HL-60 (cell line): ENCODE results near the gene EPS8.

Experiments used
- DNase-seq, 2 experiments: peaks; one replicate each; pipeline ENCODE4 v3.0.0-alpha.2; 2010 to 2020; ENCODE audit warnings: low read depth in 1 of 2, low spot score in 1 of 2
- H3K27ac ChIP-seq: fragments of 250-450 bp; sonication (Bioruptor Pico); replicated peaks from 2 replicates; pipeline ENCODE4 v1.5.1; 2020; ENCODE audit warnings: mild to moderate bottlenecking, moderate library complexity
- H3K27me3 ChIP-seq: fragments of 250-450 bp; sonication (Bioruptor Pico); 2 replicates; pipeline ENCODE4 v1.5.1; 2021; ENCODE audit warnings: mild to moderate bottlenecking, moderate library complexity; ENCODE audit not compliant: insufficient read depth, poor library complexity, severe bottlenecking
- H3K4me3 ChIP-seq: replicated peaks from 2 replicates; pipeline ENCODE4 v1.5.1; 2011; ENCODE audit warnings: mild to moderate bottlenecking, control low read depth, low read length; ENCODE audit not compliant: insufficient read depth
- GABPA ChIP-seq: IDR thresholded peaks from 2 replicates; pipeline ENCODE4 v1.6.1; 2012; ENCODE audit warnings: low read depth
- POLR2AphosphoS5 ChIP-seq: IDR thresholded peaks from 2 replicates; pipeline ENCODE4 v1.6.1; 2012; ENCODE audit warnings: low read depth
- REST ChIP-seq: IDR thresholded peaks from 2 replicates; pipeline ENCODE4 v1.6.1; 2012; ENCODE audit warnings: low read depth; ENCODE audit not compliant: insufficient replicate concordance
- SPI1 ChIP-seq: IDR thresholded peaks from 2 replicates; pipeline ENCODE4 v1.6.1; 2012; ENCODE audit warnings: low read depth, mild to moderate bottlenecking, borderline replicate concordance
- TF ChIP-seq, protein P1 (sequence below): IDR thresholded peaks from one replicate; pipeline ENCODE4 v1.5.1; 2011; ENCODE audit warnings: low read length, control low read depth, inconsistent platforms; ENCODE audit not compliant: insufficient read depth

Gene EPS8

DNA sequence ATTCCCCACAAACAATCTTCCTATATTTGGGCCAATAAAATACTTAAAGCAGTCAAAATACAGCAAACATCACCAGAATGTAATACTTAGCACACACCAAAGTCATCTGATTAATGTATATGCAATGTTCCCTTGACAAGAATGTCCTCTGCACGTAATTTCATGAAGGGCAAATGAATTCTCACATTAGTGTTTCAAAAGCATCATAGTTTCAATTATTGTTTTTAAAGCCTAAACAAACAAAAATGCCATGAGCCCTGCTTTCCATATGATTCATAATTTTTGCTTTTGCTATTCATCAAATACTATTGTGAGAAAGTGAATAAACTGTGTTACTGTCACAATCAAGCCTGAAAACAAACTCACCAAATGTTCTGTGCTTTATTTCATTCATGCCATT lies 156.0 kb downstream of the EPS8 start:
- Histone ChIP-seq H3K27me3 (peaks cover 3% of the 10 kb centered on the region), H3K4me3 (no peak overlapping the region), H3K27ac (no peak overlapping the region)
- TF ChIP-seq REST = no peak
- TF ChIP-seq POLR2AphosphoS5 = no peak
- no peak for TF ChIP-seq SPI1
- TF ChIP-seq, protein P1, sequence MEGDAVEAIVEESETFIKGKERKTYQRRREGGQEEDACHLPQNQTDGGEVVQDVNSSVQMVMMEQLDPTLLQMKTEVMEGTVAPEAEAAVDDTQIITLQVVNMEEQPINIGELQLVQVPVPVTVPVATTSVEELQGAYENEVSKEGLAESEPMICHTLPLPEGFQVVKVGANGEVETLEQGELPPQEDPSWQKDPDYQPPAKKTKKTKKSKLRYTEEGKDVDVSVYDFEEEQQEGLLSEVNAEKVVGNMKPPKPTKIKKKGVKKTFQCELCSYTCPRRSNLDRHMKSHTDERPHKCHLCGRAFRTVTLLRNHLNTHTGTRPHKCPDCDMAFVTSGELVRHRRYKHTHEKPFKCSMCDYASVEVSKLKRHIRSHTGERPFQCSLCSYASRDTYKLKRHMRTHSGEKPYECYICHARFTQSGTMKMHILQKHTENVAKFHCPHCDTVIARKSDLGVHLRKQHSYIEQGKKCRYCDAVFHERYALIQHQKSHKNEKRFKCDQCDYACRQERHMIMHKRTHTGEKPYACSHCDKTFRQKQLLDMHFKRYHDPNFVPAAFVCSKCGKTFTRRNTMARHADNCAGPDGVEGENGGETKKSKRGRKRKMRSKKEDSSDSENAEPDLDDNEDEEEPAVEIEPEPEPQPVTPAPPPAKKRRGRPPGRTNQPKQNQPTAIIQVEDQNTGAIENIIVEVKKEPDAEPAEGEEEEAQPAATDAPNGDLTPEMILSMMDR = no peak
- TF ChIP-seq GABPA = no peak
- DNase-seq = no peak

DNA sequence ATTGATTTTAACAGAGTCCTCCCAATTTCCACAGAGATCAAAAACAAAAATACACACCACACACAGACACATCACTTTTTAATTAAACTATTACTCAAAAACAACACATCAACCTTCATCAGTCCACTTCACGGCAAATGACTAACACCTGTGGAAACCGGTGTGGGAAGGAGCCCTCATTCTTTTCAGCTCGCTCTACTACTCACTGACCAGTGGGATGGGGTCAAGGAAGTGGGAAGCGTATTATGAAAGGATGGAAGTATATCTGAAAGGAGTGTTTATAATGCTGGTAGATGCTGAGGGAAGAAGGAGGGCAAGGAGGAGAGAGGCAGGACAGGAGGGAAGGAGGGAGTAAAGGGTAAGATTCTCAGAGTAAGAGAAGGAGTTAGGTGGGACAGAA lies 156.5 kb downstream of the EPS8 start:
- no peak for DNase-seq

DNA sequence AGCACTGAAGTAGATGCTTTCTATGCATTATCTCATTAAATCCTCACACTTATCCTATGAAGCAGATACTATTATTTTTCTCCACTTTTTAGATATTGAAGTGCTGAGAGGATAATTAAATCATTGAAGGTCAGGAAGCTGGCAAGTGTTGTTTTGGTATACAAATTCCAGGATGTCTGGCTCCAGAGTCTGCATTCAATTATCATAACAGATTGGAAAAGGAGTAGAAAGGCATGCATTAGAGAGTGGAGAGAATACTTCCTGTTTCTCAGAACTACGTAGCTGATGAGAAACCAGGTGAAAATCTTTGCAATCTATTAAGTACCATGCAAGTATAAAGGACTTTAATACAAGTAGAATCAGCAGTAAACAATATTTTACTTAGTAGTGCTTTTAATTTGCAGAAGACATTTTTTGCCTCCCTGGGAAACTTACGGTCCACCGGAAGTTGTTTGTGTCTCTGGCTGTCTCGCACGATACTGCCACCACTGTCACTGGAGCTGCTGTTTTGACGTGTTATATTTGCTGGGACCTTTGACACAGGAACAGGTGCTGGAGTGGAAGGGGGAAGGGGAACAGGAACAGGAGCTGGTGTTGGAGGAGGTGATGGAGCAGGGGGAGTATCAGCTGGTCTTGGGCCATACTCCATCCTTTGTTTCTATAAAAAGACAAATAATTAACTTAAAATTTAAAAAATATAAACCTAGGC lies 158.0 kb downstream of the EPS8 start:
- TF ChIP-seq, protein P1 = no peak
- TF ChIP-seq POLR2AphosphoS5 (no peak), GABPA (peak; percentile 43), SPI1 (no peak)
- Histone ChIP-seq H3K27me3 (peaks cover 3% of the 10 kb centered on the region), H3K4me3 (peak overlapping the region; percentile 25), H3K27ac (no peak overlapping the region)
- DNase-seq = peak; percentile 16 to 36

More for the DNA sequence above, 156.5 kb downstream of the EPS8 start:
- H3K27me3 ChIP-seq = peaks cover 3% of the 10 kb centered on the region
- H3K27ac ChIP-seq = no peak overlapping the region
- TF ChIP-seq GABPA = no peak
- TF ChIP-seq POLR2AphosphoS5 = no peak
- no peak for TF ChIP-seq REST
- no peak for TF ChIP-seq SPI1
- TF ChIP-seq, protein P1 = no peak
- no peak overlapping the region for H3K4me3 ChIP-seq

GRCh38 chr12:15629761-15630160 lies 159.4 kb downstream of the EPS8 start:
- peaks cover 3% of the 10 kb centered on the region for H3K27me3 ChIP-seq
- H3K4me3 ChIP-seq = no peak overlapping the region
- no peak for DNase-seq
- TF ChIP-seq REST (no peak), GABPA (no peak), SPI1 (no peak), POLR2AphosphoS5 (no peak)
- TF ChIP-seq, protein P1 = no peak
- no peak overlapping the region for H3K27ac ChIP-seq
